ENCODE results near the gene TMEM245. TPM values are rescaled to one million over a fixed set of nuclear protein-coding genes. Genes with fewer than 3 reads are reported as not detected.

The TMEM245 gene
- total and polyA plus RNA-seq, 5 donors, result 25.6 to 136 (median 93.1) TPM

DNA sequence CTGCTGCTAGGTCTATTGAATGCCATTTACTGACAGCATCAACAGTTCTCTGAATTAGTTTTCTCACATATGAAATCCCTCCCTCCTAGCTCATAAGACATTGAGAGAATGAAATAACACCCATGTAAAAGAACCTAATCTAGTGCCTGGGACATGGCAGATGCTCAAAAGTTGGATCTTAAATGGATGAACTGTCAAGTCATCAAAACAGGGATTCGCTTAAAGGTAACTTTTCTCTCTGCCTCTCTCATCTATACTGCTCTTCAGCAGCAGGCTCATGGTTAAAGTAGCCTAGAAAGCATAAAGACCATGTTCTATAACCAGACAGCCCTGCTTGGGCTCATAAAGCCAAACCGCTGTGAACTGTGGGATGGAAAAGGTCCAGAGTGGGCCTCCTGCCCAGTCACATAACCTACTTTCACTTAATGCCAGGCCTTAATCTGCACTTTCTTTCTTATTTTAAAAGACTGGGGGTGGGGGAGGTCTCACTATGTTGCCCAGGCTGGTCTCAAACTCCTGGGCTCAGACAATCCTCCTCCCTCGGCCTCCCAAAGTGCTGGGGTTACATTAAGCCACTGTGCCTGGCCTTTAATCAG is 3.7 kb downstream of the TMEM245 start:
- Histone ChIP-seq H3K4me1 (ENCODE audit: control insufficient read depth, insufficient read depth, low read length) (peaks cover 9% of the 10 kb centered on the region), H3K4me3 (ENCODE audit: low read length) (no peak overlapping the region), H3K9me3 (ENCODE audit: control insufficient read depth, low read length) (no peaks in the 10 kb centered on the region), H3K27me3 (ENCODE audit: control insufficient read depth, insufficient read depth) (no peaks in the 10 kb centered on the region), H3K27ac (ENCODE audit: low read length) (peak overlapping the region; percentile 56)
- no peak for ATAC-seq
- 73% methylated on average over 3 of the region's 3 CpGs for WGBS
- peak; percentile 52 to 79 (median 78) for DNase-seq
- intact Hi-C loops (cut with DNase I), result no loop called here

DNA sequence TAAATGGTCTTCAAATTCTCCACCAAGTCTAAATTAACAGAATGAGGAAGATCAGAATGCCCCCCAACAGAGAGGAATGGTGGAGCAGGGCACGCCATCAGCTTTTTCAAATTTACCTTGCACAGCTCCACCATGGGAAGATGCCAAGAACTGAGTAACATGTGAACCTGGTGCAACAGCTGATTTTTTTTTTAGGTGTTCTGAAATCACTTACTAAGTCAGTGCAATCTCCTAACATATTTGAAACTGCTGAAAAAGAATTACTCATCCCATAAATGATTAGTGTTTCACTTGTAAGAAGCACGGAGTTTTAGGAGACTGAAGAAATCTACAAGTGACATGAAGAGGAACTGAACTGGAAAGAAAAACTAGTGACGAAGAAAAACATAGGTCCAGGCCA is 5.1 kb downstream of the TMEM245 start:
- no peak for ATAC-seq
- no peak overlapping the region for H3K4me3 ChIP-seq (ENCODE audit: low read length)
- WGBS, result 83% methylated on average over 3 of the region's 3 CpGs

GRCh38 chr9:109113892-109114609 is 5.7 kb downstream of the TMEM245 start:
- intact Hi-C loops (cut with DNase I), result no loop called here
- no peaks in the 10 kb centered on the region for H3K27me3 ChIP-seq (ENCODE audit: control insufficient read depth, insufficient read depth)
- H3K4me3 ChIP-seq (ENCODE audit: low read length), result no peak overlapping the region
- no peaks in the 10 kb centered on the region for H3K9me3 ChIP-seq (ENCODE audit: control insufficient read depth, low read length)
- WGBS, result 77% methylated on average over 12 of the region's 12 CpGs
- peaks cover 9% of the 10 kb centered on the region for H3K4me1 ChIP-seq (ENCODE audit: control insufficient read depth, insufficient read depth, low read length)
- no peak for ATAC-seq
- peak overlapping the region; percentile 84 for H3K27ac ChIP-seq (ENCODE audit: low read length)
- no peak for DNase-seq

More for the DNA sequence above, 5.1 kb downstream of the TMEM245 start:
- Histone ChIP-seq H3K27me3 (ENCODE audit: control insufficient read depth, insufficient read depth) (no peaks in the 10 kb centered on the region), H3K27ac (ENCODE audit: low read length) (no peak overlapping the region), H3K9me3 (ENCODE audit: control insufficient read depth, low read length) (no peaks in the 10 kb centered on the region), H3K4me1 (ENCODE audit: control insufficient read depth, insufficient read depth, low read length) (peaks cover 9% of the 10 kb centered on the region)
- intact Hi-C loops (cut with DNase I), result no loop called here
- DNase-seq, result no peak

DNA sequence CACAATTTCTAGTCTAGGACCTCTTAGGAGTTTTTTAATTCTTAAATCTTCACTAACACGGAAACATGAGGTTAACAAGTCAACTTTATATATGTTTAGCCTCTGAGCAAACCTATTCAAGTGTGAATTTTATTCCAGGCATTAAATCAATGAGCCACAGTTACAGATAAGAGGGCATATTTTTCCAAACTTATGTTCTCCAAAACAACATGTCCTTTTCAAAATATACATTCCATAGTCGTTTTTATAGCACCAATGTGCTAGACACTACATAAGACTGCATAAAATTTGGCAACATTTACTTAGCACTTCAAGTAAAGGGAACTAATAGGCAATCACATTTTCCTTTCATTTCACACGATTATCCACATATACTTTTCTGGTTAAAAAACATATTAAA is 6.5 kb downstream of the TMEM245 start:
- WGBS, result 57% methylated on average over 3 of the region's 3 CpGs
- intact Hi-C loops (cut with DNase I), result no loop called here
- H3K9me3 ChIP-seq (ENCODE audit: control insufficient read depth, low read length), result no peaks in the 10 kb centered on the region
- H3K27me3 ChIP-seq (ENCODE audit: control insufficient read depth, insufficient read depth), result no peaks in the 10 kb centered on the region
- no peak overlapping the region for H3K27ac ChIP-seq (ENCODE audit: low read length)
- DNase-seq, result no peak
- H3K4me1 ChIP-seq (ENCODE audit: control insufficient read depth, insufficient read depth, low read length), result peaks cover 9% of the 10 kb centered on the region
- no peak overlapping the region for H3K4me3 ChIP-seq (ENCODE audit: low read length)
- no peak for ATAC-seq

DNA sequence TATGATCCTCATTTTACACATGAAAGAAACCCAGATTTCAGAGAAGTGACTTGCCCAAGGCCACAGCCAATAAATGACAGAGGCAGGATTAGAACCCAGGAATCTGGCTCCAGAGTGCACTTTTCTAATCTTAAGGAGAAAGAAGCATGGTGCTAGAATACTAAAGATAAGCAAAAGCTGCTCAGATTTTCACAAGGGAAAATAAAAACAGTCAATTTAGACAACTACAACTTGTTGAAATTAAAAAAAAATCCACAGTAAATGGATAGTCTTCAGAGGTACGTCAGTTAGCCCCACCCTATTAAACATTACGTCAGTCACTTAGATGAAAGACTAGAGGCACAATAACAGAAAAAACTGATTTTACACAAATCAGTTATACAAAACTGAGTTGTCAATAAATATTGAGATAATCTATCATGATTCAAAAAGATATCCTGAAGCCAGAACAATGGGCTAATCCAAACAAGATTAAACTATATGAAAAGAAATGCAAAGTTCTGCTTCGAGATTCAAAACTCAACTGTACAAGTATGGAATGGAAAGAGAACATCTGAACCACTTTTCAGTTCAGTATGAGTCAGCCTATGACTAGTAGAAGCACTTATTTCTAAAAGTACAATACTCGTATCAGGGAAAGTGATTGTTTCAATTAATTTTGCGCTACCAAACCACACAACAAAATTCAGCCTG is 9.3 kb downstream of the TMEM245 start:
- Histone ChIP-seq H3K27me3 (ENCODE audit: control insufficient read depth, insufficient read depth) (no peaks in the 10 kb centered on the region), H3K4me3 (ENCODE audit: low read length) (peak overlapping the region; percentile 10), H3K4me1 (ENCODE audit: control insufficient read depth, insufficient read depth, low read length) (peaks cover 5% of the 10 kb centered on the region), H3K9me3 (ENCODE audit: control insufficient read depth, low read length) (no peaks in the 10 kb centered on the region), H3K27ac (ENCODE audit: low read length) (peak overlapping the region; percentile 86)
- ATAC-seq (peak in 1 of 2 donors; percentile 64), DNase-seq (no peak)
- 29% methylated on average over 5 of the region's 5 CpGs for WGBS
- intact Hi-C loops (cut with DNase I), result no loop called here

- ATAC-seq, result no peak
- peaks cover 5% of the 10 kb centered on the region for H3K4me1 ChIP-seq (ENCODE audit: control insufficient read depth, insufficient read depth, low read length)
- no peak overlapping the region for H3K4me3 ChIP-seq (ENCODE audit: low read length)
- intact Hi-C loops (cut with DNase I), result loop anchor here in 1 of 4 donors (10.0 kb wide), 1 partner anchor 205 kb away; no protein-coding TSS in a partner anchor
- H3K9me3 ChIP-seq (ENCODE audit: control insufficient read depth, low read length), result no peaks in the 10 kb centered on the region
- DNase-seq, result no peak
- peak overlapping the region; percentile 86 for H3K27ac ChIP-seq (ENCODE audit: low read length)
- H3K27me3 ChIP-seq (ENCODE audit: control insufficient read depth, insufficient read depth), result no peaks in the 10 kb centered on the region
These were observed 9.8 kb downstream of the TMEM245 start for GRCh38 chr9:109109967-109110328.

DNA sequence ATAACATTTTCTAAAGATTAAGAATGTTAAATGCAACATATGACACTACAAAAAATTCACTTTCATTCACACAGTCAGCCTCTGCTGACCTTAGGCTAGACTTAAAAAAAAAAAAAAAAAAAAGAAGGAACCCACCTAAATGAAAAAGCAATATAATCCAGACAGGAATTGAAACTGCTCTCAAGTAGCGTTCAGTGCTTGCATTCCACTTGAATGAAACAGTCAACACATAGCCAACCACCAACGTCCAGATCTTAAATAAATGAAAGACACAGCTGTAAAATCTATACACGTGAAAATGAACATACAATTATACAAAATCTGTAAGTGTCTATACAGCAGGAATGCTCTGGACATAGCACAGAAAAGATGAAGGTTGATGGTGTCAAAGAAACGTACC is 11.4 kb downstream of the TMEM245 start:
- Histone ChIP-seq H3K4me3 (ENCODE audit: low read length) (no peak overlapping the region), H3K4me1 (ENCODE audit: control insufficient read depth, insufficient read depth, low read length) (peaks cover 2% of the 10 kb centered on the region), H3K27ac (ENCODE audit: low read length) (no peak overlapping the region), H3K9me3 (ENCODE audit: control insufficient read depth, low read length) (no peaks in the 10 kb centered on the region), H3K27me3 (ENCODE audit: control insufficient read depth, insufficient read depth) (no peaks in the 10 kb centered on the region)
- DNase-seq (no peak), ATAC-seq (no peak)
- intact Hi-C loops (cut with DNase I), result loop anchor here in 1 of 4 donors (10.0 kb wide), 1 partner anchor 206 kb away; no protein-coding TSS in a partner anchor
- 42% methylated on average over 4 of the region's 4 CpGs for WGBS

DNA sequence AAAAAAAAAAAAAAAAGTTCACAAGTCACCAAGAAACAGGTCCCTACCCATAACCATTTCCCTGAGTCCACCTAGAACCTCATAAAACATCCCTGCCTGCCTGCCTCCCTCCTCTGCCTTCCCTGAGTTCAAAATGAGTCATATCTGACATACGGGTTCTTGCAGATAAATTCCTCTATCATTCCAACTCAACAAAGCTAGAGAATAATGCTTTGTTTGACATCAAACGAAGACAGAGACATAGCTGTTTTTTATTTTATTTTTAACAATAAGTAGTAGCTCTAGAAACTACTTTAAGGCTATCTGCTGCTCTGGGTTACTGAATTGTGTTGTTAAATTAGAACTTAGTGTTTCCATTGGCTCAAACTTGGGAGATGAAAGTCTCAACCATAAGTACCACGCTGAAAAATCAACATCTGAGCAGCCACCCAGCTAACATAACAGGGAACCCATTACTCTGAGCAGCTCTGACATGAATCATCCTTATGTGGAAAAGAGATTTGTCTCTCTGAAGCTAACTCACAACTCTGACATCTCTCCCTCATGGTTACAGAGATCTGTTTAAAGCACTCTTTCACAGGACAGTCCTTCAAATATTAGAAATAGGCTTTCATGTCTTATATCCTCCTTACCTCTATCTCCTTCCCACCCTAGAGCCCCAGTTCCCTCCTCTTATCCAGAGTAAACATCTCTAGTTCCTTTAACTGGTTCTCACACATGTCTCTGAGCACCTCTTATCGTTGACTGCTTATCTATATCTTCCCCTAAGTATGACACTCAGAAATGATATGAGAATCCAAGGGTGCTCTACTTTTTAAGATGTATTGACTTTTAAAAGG is 12.1 kb downstream of the TMEM245 start:
- intact Hi-C loops (cut with DNase I), result loop anchor here in 1 of 4 donors (10.0 kb wide), 1 partner anchor 207 kb away; no protein-coding TSS in a partner anchor
- Histone ChIP-seq H3K4me1 (ENCODE audit: control insufficient read depth, insufficient read depth, low read length) (peaks cover 2% of the 10 kb centered on the region), H3K9me3 (ENCODE audit: control insufficient read depth, low read length) (no peaks in the 10 kb centered on the region), H3K4me3 (ENCODE audit: low read length) (no peak overlapping the region), H3K27me3 (ENCODE audit: control insufficient read depth, insufficient read depth) (no peaks in the 10 kb centered on the region), H3K27ac (ENCODE audit: low read length) (peak overlapping the region; percentile 36)
- WGBS, result 28% methylated on average over 4 of the region's 4 CpGs
- ATAC-seq, result peak; percentile 34 to 65
- DNase-seq, result no peak

DNA sequence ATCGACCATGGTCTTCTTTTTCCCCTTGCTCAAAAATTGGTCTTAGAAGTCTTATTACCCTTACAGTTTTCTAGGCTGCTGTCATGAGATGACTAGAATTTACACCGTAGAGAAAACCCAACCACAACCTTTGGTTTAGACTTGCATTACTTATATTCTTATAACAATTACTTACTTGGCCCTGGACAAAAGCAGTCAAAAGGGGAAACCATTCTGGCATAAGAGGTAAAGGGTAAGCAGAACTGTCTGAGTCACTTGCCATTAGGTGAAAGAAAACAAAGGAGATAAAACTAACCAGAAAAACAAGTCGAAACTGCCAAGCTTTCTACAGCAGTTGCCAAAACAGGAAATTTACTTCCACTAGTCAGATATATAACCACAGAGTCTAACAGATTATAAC is 17.9 kb downstream of the TMEM245 start:
- Histone ChIP-seq H3K4me3 (ENCODE audit: low read length) (no peak overlapping the region), H3K27me3 (ENCODE audit: control insufficient read depth, insufficient read depth) (no peaks in the 10 kb centered on the region), H3K9me3 (ENCODE audit: control insufficient read depth, low read length) (no peaks in the 10 kb centered on the region), H3K4me1 (ENCODE audit: control insufficient read depth, insufficient read depth, low read length) (peaks cover 12% of the 10 kb centered on the region), H3K27ac (ENCODE audit: low read length) (no peak overlapping the region)
- intact Hi-C loops (cut with DNase I), result loop anchor here in 1 of 4 donors (10.0 kb wide), 1 partner anchor 213 kb away; no protein-coding TSS in a partner anchor
- WGBS, result 47% methylated on average over 3 of the region's 3 CpGs
- ATAC-seq (peak in 1 of 2 donors; percentile 68), DNase-seq (no peak)

DNA sequence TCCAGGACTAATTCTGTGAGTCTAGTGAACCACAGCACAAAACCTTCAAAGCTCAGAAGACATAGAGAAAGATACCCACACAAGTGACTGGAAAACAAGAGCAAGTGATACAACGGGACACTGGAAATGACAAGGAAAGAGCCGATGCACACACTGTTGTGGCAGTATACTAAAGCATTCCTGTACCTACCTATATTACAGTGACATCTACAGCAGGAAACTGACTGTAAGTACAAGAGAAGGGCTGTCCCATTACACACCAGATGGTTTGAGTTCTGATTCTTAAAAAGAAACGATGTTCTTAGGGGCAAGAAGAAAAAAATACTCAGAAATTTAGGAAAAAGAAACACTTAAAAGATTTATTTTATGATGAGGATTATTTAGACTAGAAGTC is 18.5 kb downstream of the TMEM245 start:
- intact Hi-C loops (cut with DNase I), result loop anchor here in 1 of 4 donors (10.0 kb wide), 1 partner anchor 214 kb away; no protein-coding TSS in a partner anchor
- Histone ChIP-seq H3K4me3 (ENCODE audit: low read length) (no peak overlapping the region), H3K27ac (ENCODE audit: low read length) (no peak overlapping the region), H3K9me3 (ENCODE audit: control insufficient read depth, low read length) (no peaks in the 10 kb centered on the region), H3K27me3 (ENCODE audit: control insufficient read depth, insufficient read depth) (no peaks in the 10 kb centered on the region), H3K4me1 (ENCODE audit: control insufficient read depth, insufficient read depth, low read length) (peaks cover 15% of the 10 kb centered on the region)
- 69% methylated on average over 3 of the region's 3 CpGs for WGBS
- ATAC-seq, result no peak
- no peak for DNase-seq
